Measurements from ENCODE around the gene ENTREP3. TPM values are rescaled to one million over a fixed set of nuclear protein-coding genes. Genes with fewer than 3 reads are reported as not detected.
"Not testable (repeated sequence)": the region's sequence is repeated elsewhere in the genome, so short reads cannot be mapped to it uniquely, and the experiment has no call there.

Gene ENTREP3
- 33.2 TPM for polyA plus RNA-seq (2013, experiment 1 of 2; ENCODE audit: insufficient read length)
- polyA plus RNA-seq (2013, experiment 2 of 2; ENCODE audit: insufficient read length) = 32.1 TPM

GRCh38 chr1:155255243-155256007 is at the start of gene ENTREP3:
ENTREP3 (minus strand) TSS chr1:155255483; CDS start chr1:155254877, 606 bp downstream.
- peak; percentile 82 for DNase-seq

GRCh38 chr1:155304558-155305063 is 49.3 kb upstream of the ENTREP3 start:
- DNase-seq = no peak

- DNase-seq = no peak
These were observed 46.1 kb upstream of the ENTREP3 start, which contains the start of gene PKLR for GRCh38 chr1:155301342-155301841. PKLR (minus strand) TSS chr1:155301438; CDS start chr1:155301395, 43 bp downstream.

- no peak for DNase-seq
These were observed 45.5 kb upstream of the ENTREP3 start for GRCh38 chr1:155300553-155301329.

- no peak for DNase-seq
These were observed 44.7 kb upstream of the ENTREP3 start for GRCh38 chr1:155300024-155300423.

- no peak for DNase-seq
These were observed 42.1 kb upstream of the ENTREP3 start for GRCh38 chr1:155297384-155297783.

- no peak for DNase-seq
These were observed 41.4 kb upstream of the ENTREP3 start for GRCh38 chr1:155296661-155297060.

GRCh38 chr1:155295942-155296267 is 40.6 kb upstream of the ENTREP3 start:
- no peak for DNase-seq

- DNase-seq = no peak
These were observed 40.1 kb upstream of the ENTREP3 start for GRCh38 chr1:155295183-155295941.

GRCh38 chr1:155294520-155295182 is 39.4 kb upstream of the ENTREP3 start:
- no peak for DNase-seq

GRCh38 chr1:155293086-155293749 is 37.9 kb upstream of the ENTREP3 start:
- DNase-seq = no peak

- not testable (repeated sequence) for DNase-seq
These were observed 35.7 kb upstream of the ENTREP3 start for GRCh38 chr1:155291006-155291405.

GRCh38 chr1:155287987-155288543 is 32.8 kb upstream of the ENTREP3 start:
- no peak for DNase-seq

- no peak for DNase-seq
These were observed 31.3 kb upstream of the ENTREP3 start for GRCh38 chr1:155286544-155286943.

GRCh38 chr1:155285631-155286044 is 30.4 kb upstream of the ENTREP3 start:
- no peak for DNase-seq

- DNase-seq = no peak
These were observed 29.8 kb upstream of the ENTREP3 start for GRCh38 chr1:155285063-155285462.

GRCh38 chr1:155284476-155284875 is 29.2 kb upstream of the ENTREP3 start:
- DNase-seq = no peak

- DNase-seq = no peak
These were observed 27.3 kb upstream of the ENTREP3 start for GRCh38 chr1:155282488-155283091.

- DNase-seq = no peak
These were observed 24.0 kb upstream of the ENTREP3 start for GRCh38 chr1:155279268-155279667.

- no peak for DNase-seq
These were observed 23.4 kb upstream of the ENTREP3 start for GRCh38 chr1:155278689-155279160.
